Central memory CD4-positive, alpha-beta T cell (primary cell): ENCODE results near the gene GASK1B.

ENCODE experiments used
- DNase-seq: peaks from one replicate; pipeline ENCODE4 v3.0.0; 2022
- total RNA-seq, 3 experiments: gene quantifications; one replicate each; lab custom pipeline; 2026; lab: John Stamatoyannopoulos, UW

The GASK1B gene
- 0 reads per million in 3 experiments for total RNA-seq

GRCh38 chr4:158172261-158173258 is at the start of gene GASK1B:
Gene GASK1B, minus strand, starts transcription at chr4:158173025. Its CDS starts 1,650 bp downstream, at chr4:158171375.
- DNase-seq, result no peak

GRCh38 chr4:158219623-158220022 is 46.8 kb upstream of the GASK1B start:
- no peak for DNase-seq

- DNase-seq, result no peak
These were observed 44.9 kb upstream of the GASK1B start for GRCh38 chr4:158217763-158218162.

GRCh38 chr4:158214856-158215255 is 42.0 kb upstream of the GASK1B start:
- no peak for DNase-seq

- no peak for DNase-seq
These were observed 40.6 kb upstream of the GASK1B start for GRCh38 chr4:158213466-158213865.

GRCh38 chr4:158211222-158211621 is 38.4 kb upstream of the GASK1B start:
- no peak for DNase-seq

GRCh38 chr4:158209825-158210807 is 37.3 kb upstream of the GASK1B start, which contains the start of gene TMEM144:
Gene TMEM144, plus strand, starts transcription at chr4:158210486. Its CDS starts 2,182 bp downstream, at chr4:158212668.
- no peak for DNase-seq

GRCh38 chr4:158208963-158209640 is 36.3 kb upstream of the GASK1B start:
- no peak for DNase-seq

GRCh38 chr4:158203929-158204328 is 31.1 kb upstream of the GASK1B start:
- no peak for DNase-seq

- DNase-seq, result no peak
These were observed 30.6 kb upstream of the GASK1B start for GRCh38 chr4:158203436-158203835.

- no peak for DNase-seq
These were observed 29.7 kb upstream of the GASK1B start for GRCh38 chr4:158202481-158202880.

GRCh38 chr4:158201876-158202275 is 29.1 kb upstream of the GASK1B start:
- no peak for DNase-seq

GRCh38 chr4:158201322-158201721 is 28.5 kb upstream of the GASK1B start:
- no peak for DNase-seq

- DNase-seq, result no peak
These were observed 27.4 kb upstream of the GASK1B start for GRCh38 chr4:158200214-158200613.

GRCh38 chr4:158197194-158197776 is 24.5 kb upstream of the GASK1B start:
- no peak for DNase-seq

- no peak for DNase-seq
These were observed 22.5 kb upstream of the GASK1B start for GRCh38 chr4:158195297-158195696.

GRCh38 chr4:158193171-158193749 is 20.4 kb upstream of the GASK1B start:
- no peak for DNase-seq

GRCh38 chr4:158192439-158193158 is 19.8 kb upstream of the GASK1B start:
- DNase-seq, result no peak

GRCh38 chr4:158190718-158191117 is 17.9 kb upstream of the GASK1B start:
- no peak for DNase-seq

GRCh38 chr4:158189422-158189821 is 16.6 kb upstream of the GASK1B start:
- DNase-seq, result no peak

- no peak for DNase-seq
These were observed 14.0 kb upstream of the GASK1B start for GRCh38 chr4:158186815-158187214.
